ENCODE measurements around the gene ENHO. TPM values are rescaled to one million over a fixed set of nuclear protein-coding genes. Genes with fewer than 3 reads are reported as not detected.

Gene ENHO
- total and polyA plus RNA-seq, 10 of the 15 experiments (the other 5 are each of a cell fraction or from before 2014, with no cell fraction given), result not detected

- TF ChIP-seq NFIC (IDR thresholded peaks at IDR 0.05; ENCODE audit: low read depth, low read length), result no peak
- TF ChIP-seq HSF1 (IDR thresholded peaks at IDR 0.05; ENCODE audit: low read depth, low read length), result no peak
- TF ChIP-seq GABPA (IDR thresholded peaks at IDR 0.05; ENCODE audit: low read depth), result no peak
- no peak for TF ChIP-seq YBX1 (IDR thresholded peaks at IDR 0.05)
- no peak for TF ChIP-seq DPF2 (IDR thresholded peaks at IDR 0.05)
- no peak for TF ChIP-seq RELB (IDR thresholded peaks at IDR 0.05; ENCODE audit: low read depth)
- TF ChIP-seq USF1 (IDR thresholded peaks at IDR 0.05; ENCODE audit: borderline replicate concordance, extremely low read length, insufficient read depth, low read depth, low read length), result peak; percentile 5
- no peak for TF ChIP-seq FOXK2 (IDR thresholded peaks at IDR 0.05)
- no peak for TF ChIP-seq NFYA (IDR thresholded peaks at IDR 0.05; ENCODE audit: borderline replicate concordance, low read depth, low read length)
- TF ChIP-seq ZBTB4 (CRISPR knock-in tag; IDR thresholded peaks at IDR 0.05), result no peak
Observed at GRCh38 chr9:34546834-34547827, 24.3 kb upstream of the ENHO start (continued).

Measured in GM12878 (cell line).